Left lung (tissue), 10 donors: ENCODE data around the gene ATP5PO. TPM values are rescaled to one million over a fixed set of nuclear protein-coding genes. Genes with fewer than 3 reads are reported as not detected.
A peak's percentile ranks its signal among the peaks of the same experiment; 100 is the strongest.

ENCODE experiments used
- ATAC-seq: fragments of 200-7000 bp; cut with Tn5 transposase; one replicate; pipeline ENCODE4 v1.9.1; 2020; ENCODE audit warnings: moderate library complexity
- DNase-seq, 4 donors: peaks; one replicate each; pipeline ENCODE4 v3.0.0-alpha.2; 2013 to 2020
- H3K27ac ChIP-seq, 2 donors: fragments of 200-600 bp; sonication (generic) in 1 of 2; one replicate each; pipeline versions ENCODE4 v1.5.0 to v1.8.0; 2020 to 2021
- H3K27me3 ChIP-seq, 2 donors: fragments of 200-600 bp; sonication (generic) in 1 of 2; one replicate each; pipeline versions ENCODE4 v1.5.0 to v1.8.0; 2020 to 2021
- H3K36me3 ChIP-seq, 2 donors: fragments of 200-600 bp; sonication (generic) in 1 of 2; one replicate each; pipeline versions ENCODE4 v1.5.0 to v1.8.0; 2020 to 2021
- H3K4me1 ChIP-seq, 2 donors: fragments of 200-600 bp; one replicate each; pipeline ENCODE4 v1.8.0; 2021
- H3K4me3 ChIP-seq, 2 donors: fragments of 200-600 bp; sonication (generic) in 1 of 2; one replicate each; pipeline versions ENCODE4 v1.5.0 to v1.8.0; 2020 to 2021; ENCODE audit warnings: mild to moderate bottlenecking in 1 of 2
- H3K9me3 ChIP-seq, 2 donors: fragments of 200-600 bp; sonication (generic) in 1 of 2; one replicate each; pipeline versions ENCODE4 v1.5.0 to v1.8.0; 2020 to 2021
- CTCF ChIP-seq, 2 donors: fragments of 200-600 bp; sonication (generic) in 1 of 2; IDR thresholded peaks; one replicate each; pipeline versions ENCODE4 v1.5.0 to v1.8.0; 2021; ENCODE audit warnings: antibody characterized with exemption in 2 of 2
- intact Hi-C, 2 donors: fragments of 100-400 bp; cut with DNase I; formaldehyde crosslinking; loops; one replicate each; pipeline versions ENCODE4 v1.11.2 to v1.14.2; 2022
- polyA plus RNA-seq, 6 donors: library from polyadenylated mRNA; unstranded; fragments of 120-200 nt; gene quantifications; one replicate each; pipeline ENCODE4 v1.2.1, GENCODE V29; 2013; ENCODE audit not compliant: insufficient read length in 6 of 6
- total RNA-seq, 2 donors: library from RNA; stranded (reverse); fragmentation: NEBNext Ultra II Directional; extraction: Animal tissue kit (Norgen Biotek cat#: 25700); gene quantifications; one replicate each; pipeline ENCODE4 v1.2.1, GENCODE V29; 2021
- donor health status: DM: no; HTN: yes; CAD: no.
- donor health status: DM: no; HTN: no; CAD: no.

Gene ATP5PO
- total and polyA plus RNA-seq, 8 donors, result 152 to 314 (median 279) TPM

- Histone ChIP-seq H3K4me1 (peaks cover 6 to 15% of the 10 kb centered on the region in 2 donors), H3K27ac (no peak overlapping the region), H3K27me3 (no peaks in the 10 kb centered on the region), H3K36me3 (peaks cover 0 to 91% of the 10 kb centered on the region in 2 donors), H3K4me3 (no peak overlapping the region), H3K9me3 (no peaks in the 10 kb centered on the region)
- ATAC-seq, result no peak
- no peak for DNase-seq
- intact Hi-C loops, result loop anchor here in 1 of 2 donors (10.0 kb wide), 1 partner anchor 265 kb away; the partner anchor contains the start of genes CRYZL1 and ITSN1
- no peak for TF ChIP-seq CTCF (IDR thresholded peaks at IDR 0.05)
Measured at GRCh38 chr21:33909756-33910155, 5.8 kb downstream of the ATP5PO start.

- TF ChIP-seq CTCF (IDR thresholded peaks at IDR 0.05), result no peak
- intact Hi-C loops, result loop anchor here in 1 of 2 donors (10.0 kb wide), 1 partner anchor 264 kb away; the partner anchor contains the start of genes CRYZL1 and ITSN1
- Histone ChIP-seq H3K27me3 (no peaks in the 10 kb centered on the region), H3K4me3 (no peak overlapping the region), H3K36me3 (peaks cover 0 to 99% of the 10 kb centered on the region in 2 donors), H3K4me1 (peaks cover 0 to 5% of the 10 kb centered on the region in 2 donors), H3K9me3 (no peaks in the 10 kb centered on the region), H3K27ac (no peak overlapping the region)
- ATAC-seq (no peak), DNase-seq (no peak)
Measured at GRCh38 chr21:33908760-33909159, 6.8 kb downstream of the ATP5PO start.

- Histone ChIP-seq H3K9me3 (no peaks in the 10 kb centered on the region), H3K27me3 (no peaks in the 10 kb centered on the region), H3K27ac (no peak overlapping the region), H3K4me3 (no peak overlapping the region), H3K36me3 (peaks cover 0 to 87% of the 10 kb centered on the region in 2 donors), H3K4me1 (no peaks in the 10 kb centered on the region)
- intact Hi-C loops, result loop anchor here in 1 of 2 donors (10.0 kb wide), 1 partner anchor 259 kb away; the partner anchor contains the start of genes CRYZL1 and ITSN1
- ATAC-seq (no peak), DNase-seq (no peak)
- TF ChIP-seq CTCF (IDR thresholded peaks at IDR 0.05), result no peak
Measured at GRCh38 chr21:33904041-33904440, 11.6 kb downstream of the ATP5PO start.

- Histone ChIP-seq H3K4me3 (no peak overlapping the region), H3K9me3 (no peaks in the 10 kb centered on the region), H3K27me3 (no peaks in the 10 kb centered on the region), H3K27ac (no peak overlapping the region), H3K4me1 (no peaks in the 10 kb centered on the region), H3K36me3 (peaks cover 0 to 70% of the 10 kb centered on the region in 2 donors)
- intact Hi-C loops, result loop anchor here in 1 of 2 donors (10.0 kb wide), 1 partner anchor 258 kb away; the partner anchor contains the start of genes CRYZL1 and ITSN1
- TF ChIP-seq CTCF (IDR thresholded peaks at IDR 0.05), result no peak
- ATAC-seq (no peak), DNase-seq (no peak)
Measured at GRCh38 chr21:33902349-33902748, 13.3 kb downstream of the ATP5PO start.

GRCh38 chr21:33901412-33902288 lies 14.0 kb downstream of the ATP5PO start:
- TF ChIP-seq CTCF (IDR thresholded peaks at IDR 0.05), result peak; percentile 27 to 35
- no peaks in the 10 kb centered on the region for H3K27me3 ChIP-seq
- ATAC-seq (peak; percentile 87), DNase-seq (peak in 1 of 4 donors; percentile 54)
- H3K4me3 ChIP-seq, result no peak overlapping the region
- H3K4me1 ChIP-seq, result no peaks in the 10 kb centered on the region
- peaks cover 0 to 63% of the 10 kb centered on the region in 2 donors for H3K36me3 ChIP-seq
- intact Hi-C loops, result loop anchor here in 1 of 2 donors (10.0 kb wide), 1 partner anchor 257 kb away; the partner anchor contains the start of genes CRYZL1 and ITSN1
- no peaks in the 10 kb centered on the region for H3K9me3 ChIP-seq
- no peak overlapping the region for H3K27ac ChIP-seq
